Gastrocnemius medialis (tissue), 4 donors: Measurements from ENCODE around the gene SULT2A1. TPM values are rescaled to one million over a fixed set of nuclear protein-coding genes. Genes with fewer than 3 reads are reported as not detected.

Experiments
- ATAC-seq, 2 donors: fragments of 150-250 bp; one replicate each; pipeline ENCODE4 v1.9.1; 2016
- DNase-seq, 2 donors: peaks; one replicate each; pipeline ENCODE4 v3.0.0-alpha.2; 2019
- H3K27ac ChIP-seq, 4 donors: fragments of 200-600 bp; sonication (generic); 1 replicate in 1 of 4; 2 replicates in 3 of 4; pipeline ENCODE4 v1.5.1; 2016 to 2018; ENCODE audit warnings: mild to moderate bottlenecking in 2 of 4, moderate library complexity in 1 of 4
- H3K27me3 ChIP-seq, 3 donors: fragments of 200-600 bp; sonication (generic) in 2 of 3; 1 replicate in 1 of 3; 2 replicates in 2 of 3; pipeline versions ENCODE4 v1.5.1 to v1.6.0; 2016 to 2019; ENCODE audit warnings: mild to moderate bottlenecking in 1 of 3, moderate library complexity in 1 of 3
- H3K36me3 ChIP-seq, 2 donors: fragments of 200-600 bp; sonication (generic) in 1 of 2; one replicate each; pipeline ENCODE4 v1.5.1; 2017 to 2018
- H3K4me1 ChIP-seq, 2 donors: fragments of 200-600 bp; sonication (generic) in 1 of 2; one replicate each; pipeline ENCODE4 v1.5.1; 2016 to 2017; ENCODE audit warnings: mild to moderate bottlenecking in 2 of 2
- H3K4me3 ChIP-seq, 4 donors: fragments of 200-600 bp; sonication (generic) in 3 of 4; 1 replicate in 1 of 4; 2 replicates in 3 of 4; pipeline ENCODE4 v1.5.1; 2016 to 2019; ENCODE audit warnings: mild to moderate bottlenecking in 2 of 4
- H3K9me3 ChIP-seq, 3 donors: fragments of 200-600 bp; sonication (generic) in 2 of 3; 1 replicate in 1 of 3; 2 replicates in 2 of 3; pipeline ENCODE4 v1.5.1; 2016 to 2019
- POLR2A ChIP-seq, 2 donors: fragments of 450-650 bp; IDR thresholded peaks; one replicate each; pipeline ENCODE4 v1.6.1; 2017; ENCODE audit warnings: antibody characterized with exemption in 2 of 2, mild to moderate bottlenecking in 2 of 2, moderate library complexity in 2 of 2
- in situ Hi-C, 4 donors: fragments of 200-750 bp; cut with MboI; loops; one replicate each; pipeline versions ENCODE4 v1.15.0 to v1.8.0; 2017; ENCODE audit warnings: low sequenced_read_pairs in 4 of 4
- intact Hi-C: fragments of 100-400 bp; cut with DNase I; formaldehyde crosslinking; loops from one replicate; pipeline ENCODE4 v1.15.1; 2023; ENCODE audit warnings: low total_unique reads
- total RNA-seq, 4 donors: library from RNA; depleted of rRNA; stranded (reverse); fragments of >200 nt; gene quantifications; one replicate each; pipeline versions ENCODE4 v1.1.0 to v1.2.3, GENCODE V29; 2016
- TF ChIP-seq, protein P1 (sequence below), 5 experiments: fragments of 450-650 bp in 3 of 5; fragments of 200-600 bp in 2 of 5; sonication (generic) in 2 of 5; IDR thresholded peaks in 4 of 5; conservative IDR thresholded peaks in 1 of 5; 1 replicate in 4 of 5; 2 replicates in 1 of 5; pipeline ENCODE4 v1.5.1; 2016 to 2019; ENCODE audit warnings: antibody characterized with exemption in 5 of 5, mild to moderate bottlenecking in 3 of 5, moderate library complexity in 3 of 5

The SULT2A1 gene
- total RNA-seq, 4 donors from 2014 or later: 0.55 to 1.4 TPM; not detected in 2

DNA sequence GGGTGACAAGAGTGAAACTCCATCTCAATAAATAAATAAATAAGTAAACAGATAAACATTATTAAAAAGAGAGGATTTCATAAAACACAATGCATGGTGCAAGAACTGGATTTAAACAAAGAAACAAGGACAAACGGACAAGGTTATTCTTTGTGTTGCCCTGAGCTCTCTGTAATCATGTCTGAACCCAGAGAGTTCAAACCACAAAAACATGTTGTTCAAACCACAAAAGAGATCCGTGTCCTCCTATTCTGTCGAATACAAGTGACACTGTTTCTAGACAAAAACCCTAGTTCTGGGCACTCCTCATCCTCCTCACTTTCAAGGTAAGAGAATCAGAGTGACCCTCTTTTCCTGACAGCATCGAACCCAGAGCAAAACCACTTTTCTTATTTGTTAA, 31.7 kb downstream of the SULT2A1 start:
- TF ChIP-seq, protein P1, sequence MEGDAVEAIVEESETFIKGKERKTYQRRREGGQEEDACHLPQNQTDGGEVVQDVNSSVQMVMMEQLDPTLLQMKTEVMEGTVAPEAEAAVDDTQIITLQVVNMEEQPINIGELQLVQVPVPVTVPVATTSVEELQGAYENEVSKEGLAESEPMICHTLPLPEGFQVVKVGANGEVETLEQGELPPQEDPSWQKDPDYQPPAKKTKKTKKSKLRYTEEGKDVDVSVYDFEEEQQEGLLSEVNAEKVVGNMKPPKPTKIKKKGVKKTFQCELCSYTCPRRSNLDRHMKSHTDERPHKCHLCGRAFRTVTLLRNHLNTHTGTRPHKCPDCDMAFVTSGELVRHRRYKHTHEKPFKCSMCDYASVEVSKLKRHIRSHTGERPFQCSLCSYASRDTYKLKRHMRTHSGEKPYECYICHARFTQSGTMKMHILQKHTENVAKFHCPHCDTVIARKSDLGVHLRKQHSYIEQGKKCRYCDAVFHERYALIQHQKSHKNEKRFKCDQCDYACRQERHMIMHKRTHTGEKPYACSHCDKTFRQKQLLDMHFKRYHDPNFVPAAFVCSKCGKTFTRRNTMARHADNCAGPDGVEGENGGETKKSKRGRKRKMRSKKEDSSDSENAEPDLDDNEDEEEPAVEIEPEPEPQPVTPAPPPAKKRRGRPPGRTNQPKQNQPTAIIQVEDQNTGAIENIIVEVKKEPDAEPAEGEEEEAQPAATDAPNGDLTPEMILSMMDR (IDR thresholded peaks at IDR 0.05 in 4 of 5, conservative IDR thresholded peaks at IDR 0.05 in 1 of 5): no peak
- TF ChIP-seq POLR2A (IDR thresholded peaks at IDR 0.05): no peak
- ATAC-seq (no peak), DNase-seq (no peak)
- Histone ChIP-seq H3K27me3 (peaks cover 5 to 21% (median 15%) of the 10 kb centered on the region in 3 donors), H3K4me1 (no peaks in the 10 kb centered on the region), H3K9me3 (no peaks in the 10 kb centered on the region), H3K4me3 (no peak overlapping the region), H3K27ac (no peak overlapping the region), H3K36me3 (no peaks in the 10 kb centered on the region)
- in situ Hi-C loops: loop anchor here in 1 of 4 donors (25.0 kb wide), 1 partner anchor 133 kb away; the partner anchor contains the start of genes BSPH1 and ELSPBP1
- intact Hi-C loops: no loop called here

DNA sequence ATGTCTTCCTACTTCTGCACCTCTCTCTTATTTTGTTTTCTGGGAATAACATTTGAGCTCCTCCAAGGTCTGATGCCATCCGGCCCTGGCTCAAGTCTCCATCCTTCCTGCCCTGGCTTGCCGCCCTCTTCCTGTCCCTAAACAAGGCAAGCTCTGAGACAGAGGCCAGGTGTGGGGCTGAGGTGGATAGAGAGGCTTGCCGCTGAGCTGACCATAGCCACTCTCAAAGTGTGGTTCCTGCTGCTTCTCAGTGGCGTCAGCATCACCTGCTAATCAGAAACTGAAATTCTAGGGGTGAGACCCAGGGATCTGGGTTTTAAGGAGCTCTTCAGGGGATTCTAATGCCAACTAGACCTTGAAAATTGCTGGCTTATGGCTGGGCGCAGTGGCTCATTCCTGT, 33.1 kb downstream of the SULT2A1 start:
- DNase-seq (no peak), ATAC-seq (no peak)
- in situ Hi-C loops (loop anchor here in 1 of 4 donors (25.0 kb wide), 1 partner anchor 134 kb away; the partner anchor contains the start of genes BSPH1 and ELSPBP1), intact Hi-C loops (no loop called here)
- H3K36me3 ChIP-seq: no peaks in the 10 kb centered on the region
- no peaks in the 10 kb centered on the region for H3K4me1 ChIP-seq
- TF ChIP-seq POLR2A (IDR thresholded peaks at IDR 0.05): no peak
- TF ChIP-seq, protein P1 (IDR thresholded peaks at IDR 0.05 in 4 of 5, conservative IDR thresholded peaks at IDR 0.05 in 1 of 5): no peak
- peaks cover 17 to 34% (median 27%) of the 10 kb centered on the region in 3 donors for H3K27me3 ChIP-seq
- H3K27ac ChIP-seq: no peak overlapping the region
- no peaks in the 10 kb centered on the region for H3K9me3 ChIP-seq
- H3K4me3 ChIP-seq: no peak overlapping the region

DNA sequence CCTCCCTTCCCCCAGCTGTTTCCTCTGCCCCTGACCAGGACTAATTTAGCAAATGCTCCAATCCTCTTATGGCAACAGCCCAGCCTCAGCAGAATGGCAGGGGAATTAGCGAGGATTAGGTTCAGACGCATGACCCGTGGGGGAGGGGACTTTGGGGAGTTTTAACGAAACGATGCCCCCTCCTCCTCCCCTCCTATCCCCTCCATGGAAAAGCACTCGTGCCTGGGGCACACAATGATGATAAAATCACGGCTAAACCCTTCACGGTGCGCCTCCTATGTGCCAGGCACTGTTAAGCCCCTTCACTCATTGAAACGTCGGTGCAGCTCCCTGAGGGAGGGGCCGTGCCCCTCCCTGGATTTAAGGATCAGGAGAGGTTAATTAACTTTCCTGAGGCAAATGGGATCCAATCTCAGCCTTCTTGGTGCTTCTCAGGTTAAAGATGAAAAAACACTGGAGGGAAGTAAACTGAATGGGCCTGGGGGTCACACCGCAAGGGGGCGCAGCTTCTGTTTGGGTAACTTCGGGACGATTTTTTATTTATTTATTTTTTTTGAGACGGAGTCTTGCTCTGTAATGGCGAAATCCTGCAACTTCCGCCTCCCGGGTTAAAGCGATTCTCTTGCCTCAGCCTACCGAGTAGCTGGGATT, 37.2 kb downstream of the SULT2A1 start:
- H3K27me3 ChIP-seq: peaks cover 17 to 37% (median 32%) of the 10 kb centered on the region in 3 donors

DNA sequence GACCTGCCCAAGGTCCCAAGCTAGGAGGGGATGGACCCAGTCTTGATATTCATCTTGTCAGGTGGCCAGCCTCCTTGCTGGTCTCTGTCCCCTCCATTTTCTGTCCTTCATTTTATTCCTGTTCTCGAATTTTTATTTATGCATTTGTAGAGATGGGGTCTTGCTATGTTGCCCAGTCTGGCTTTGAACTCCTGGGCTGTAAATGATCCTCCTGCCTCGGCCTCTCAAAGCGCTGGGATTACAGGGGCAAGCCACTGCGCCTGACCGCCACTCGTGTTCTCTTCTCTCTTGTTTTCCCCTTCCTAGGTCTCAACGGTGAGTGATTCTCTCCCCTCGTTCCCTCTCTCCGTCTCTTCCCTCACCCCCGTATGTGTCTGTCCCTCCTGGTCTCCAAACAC, 37.7 kb downstream of the SULT2A1 start:
- TF ChIP-seq, protein P1 (IDR thresholded peaks at IDR 0.05 in 4 of 5, conservative IDR thresholded peaks at IDR 0.05 in 1 of 5): no peak
- no peak for TF ChIP-seq POLR2A (IDR thresholded peaks at IDR 0.05)
- H3K4me1 ChIP-seq: no peaks in the 10 kb centered on the region
- H3K27me3 ChIP-seq: peaks cover 17 to 32% (median 32%) of the 10 kb centered on the region in 3 donors
- H3K4me3 ChIP-seq: no peak overlapping the region
- no peak overlapping the region for H3K27ac ChIP-seq
- DNase-seq (no peak), ATAC-seq (no peak)
- H3K36me3 ChIP-seq: no peaks in the 10 kb centered on the region
- no peaks in the 10 kb centered on the region for H3K9me3 ChIP-seq
- in situ Hi-C loops (no loop called here), intact Hi-C loops (no loop called here)

More for the DNA sequence above, 37.2 kb downstream of the SULT2A1 start:
- in situ Hi-C loops (no loop called here), intact Hi-C loops (no loop called here)
- no peaks in the 10 kb centered on the region for H3K4me1 ChIP-seq
- no peaks in the 10 kb centered on the region for H3K36me3 ChIP-seq
- TF ChIP-seq, protein P1 (IDR thresholded peaks at IDR 0.05 in 4 of 5, conservative IDR thresholded peaks at IDR 0.05 in 1 of 5): peak in 1 of 5 experiments; percentile 25
- no peak for TF ChIP-seq POLR2A (IDR thresholded peaks at IDR 0.05)
- no peak overlapping the region for H3K27ac ChIP-seq
- no peaks in the 10 kb centered on the region for H3K9me3 ChIP-seq
- DNase-seq (no peak), ATAC-seq (no peak)
- no peak overlapping the region for H3K4me3 ChIP-seq
